Prostate gland (tissue), 2 donors: ENCODE results near the gene TBC1D16.

Source experiments
- CTCF ChIP-seq, 4 experiments: fragments of 200-600 bp in 2 of 4; fragments of 450-650 bp in 2 of 4; sonication (generic) in 2 of 4; IDR thresholded peaks; 1 replicate in 3 of 4; 2 replicates in 1 of 4; pipeline ENCODE4 v1.5.1; 2016 to 2019; ENCODE audit warnings: antibody characterized with exemption in 4 of 4, mild to moderate bottlenecking in 2 of 4, moderate library complexity in 2 of 4
- POLR2A ChIP-seq: fragments of 450-650 bp; IDR thresholded peaks from one replicate; pipeline ENCODE4 v1.6.1; 2016; ENCODE audit warnings: antibody characterized with exemption, mild to moderate bottlenecking
- POLR2AphosphoS5 ChIP-seq: sonication (generic); formaldehyde crosslinking; IDR thresholded peaks from one replicate; pipeline ENCODE4 v1.6.1; 2017; ENCODE audit warnings: antibody characterized with exemption

GRCh38 chr17:79933863-79934652 lies 101.6 kb downstream of the TBC1D16 start:
- no peak for TF ChIP-seq CTCF (IDR thresholded peaks at IDR 0.05)
- TF ChIP-seq POLR2AphosphoS5 = no peak
- no peak for TF ChIP-seq POLR2A
